NCI-H187 (cell line): ENCODE measurements around the gene GCSAML.
"Not testable (repeated sequence)": the region's sequence is repeated elsewhere in the genome, so short reads cannot be mapped to it uniquely, and the experiment has no call there.

Experiments
- DNase-seq, 2 experiments: peaks; one replicate each; lab custom pipeline; 2025; lab: John Stamatoyannopoulos, UW

GCSAML gene

GRCh38 chr1:247548769-247549182 is at the start of gene GCSAML:
TSS of gene GCSAML (plus strand) at chr1:247549134. CDS start at chr1:247549192, 58 bp downstream.
- no peak for DNase-seq

- DNase-seq, result no peak
These were observed 48.1 kb upstream of the GCSAML start for GRCh38 chr1:247500865-247501264.

GRCh38 chr1:247506831-247507230 is 42.1 kb upstream of the GCSAML start:
- DNase-seq, result no peak

GRCh38 chr1:247517795-247518612 is 30.9 kb upstream of the GCSAML start:
- DNase-seq, result no peak

GRCh38 chr1:247518613-247518891 is 30.4 kb upstream of the GCSAML start:
- no peak for DNase-seq

DNA sequence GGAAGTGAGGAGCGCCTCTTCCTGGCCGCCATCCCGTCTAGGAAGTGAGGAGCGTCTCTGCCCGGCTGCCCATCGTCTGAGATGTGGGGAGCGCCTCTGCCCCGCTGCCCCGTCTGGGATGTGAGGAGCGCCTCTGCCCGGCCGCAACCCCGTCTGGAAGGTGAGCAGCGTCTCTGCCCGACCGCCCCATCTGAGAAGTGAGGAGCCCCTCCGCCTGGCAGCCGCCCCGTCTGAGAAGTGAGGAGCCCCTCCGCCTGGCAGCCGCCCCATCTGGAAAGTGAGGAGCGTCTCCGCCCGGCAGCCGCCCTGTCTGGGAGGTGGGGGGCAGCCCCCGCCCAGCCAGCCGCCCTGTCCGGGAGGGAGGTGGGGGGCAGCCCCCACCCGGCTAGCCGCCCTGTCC is 27.0 kb upstream of the GCSAML start:
- not testable (repeated sequence) for DNase-seq

- no peak for DNase-seq
These were observed 20.0 kb upstream of the GCSAML start for GRCh38 chr1:247528812-247529474.

DNA sequence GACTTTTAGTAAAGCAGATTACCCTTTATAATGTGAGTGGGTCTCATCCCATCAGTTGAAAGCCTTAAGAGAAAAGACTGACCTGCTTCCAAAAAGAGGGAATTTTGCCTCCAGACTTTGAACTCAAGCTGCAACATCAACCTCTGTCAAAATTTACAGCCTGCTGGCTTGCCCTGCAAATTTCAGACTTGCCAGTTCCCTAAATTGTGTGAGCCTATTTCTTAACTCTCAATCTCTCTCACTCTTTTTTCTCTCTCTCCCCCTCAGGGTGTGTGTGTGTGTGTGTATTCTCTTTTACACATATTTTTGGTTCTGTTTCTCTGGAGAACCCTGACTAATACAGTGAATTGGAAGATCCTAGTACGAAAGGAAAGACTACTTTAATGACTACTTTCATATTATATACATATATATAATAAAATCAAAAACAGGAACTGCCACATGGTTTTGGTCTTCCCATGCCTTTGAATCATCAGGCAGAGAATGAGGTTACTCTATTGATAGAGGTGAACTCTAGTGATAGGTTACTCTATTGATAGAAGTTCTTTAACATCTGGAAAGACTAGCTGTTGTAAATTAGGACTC is 19.1 kb upstream of the GCSAML start:
- DNase-seq, result no peak

GRCh38 chr1:247530785-247531184 is 18.1 kb upstream of the GCSAML start:
- DNase-seq, result no peak

- no peak for DNase-seq
These were observed 17.0 kb upstream of the GCSAML start for GRCh38 chr1:247531937-247532336.

DNA sequence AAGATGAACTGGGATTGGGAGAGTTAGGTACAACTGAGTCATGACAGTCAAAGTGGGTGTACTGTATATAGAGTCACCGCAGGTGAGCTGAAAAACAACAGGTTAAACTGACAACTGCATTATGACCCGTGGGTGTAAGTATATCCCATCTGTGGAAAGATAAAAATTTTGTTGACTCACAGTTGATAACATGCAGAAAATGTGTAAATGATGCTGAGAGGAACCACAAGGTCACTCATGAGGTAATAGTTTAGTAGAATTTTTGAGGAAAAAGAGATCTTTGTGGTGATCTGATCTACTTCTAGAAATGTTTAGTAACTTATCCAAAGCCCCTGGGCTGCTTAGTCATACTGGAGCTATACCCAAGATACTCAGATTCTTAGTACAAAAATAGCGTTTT is 13.5 kb upstream of the GCSAML start:
- DNase-seq, result no peak

DNA sequence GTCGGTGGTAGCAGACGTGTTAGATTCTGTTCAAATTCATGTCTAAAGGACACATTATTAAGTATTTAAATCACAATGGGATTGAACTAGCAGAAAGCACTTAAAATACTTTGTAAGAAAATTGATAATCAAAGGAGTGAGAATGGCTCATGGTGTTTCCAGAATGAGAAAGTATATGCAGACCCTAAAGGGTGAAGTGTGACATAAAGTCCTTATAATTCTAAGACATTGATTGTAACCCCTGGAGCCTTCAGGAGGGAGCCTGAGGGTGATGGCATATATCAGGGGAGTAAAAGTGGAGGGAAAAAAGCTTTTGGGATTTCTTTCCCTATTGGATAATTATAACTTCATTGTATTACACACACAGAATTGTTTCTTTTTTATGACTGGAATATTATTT is 12.6 kb upstream of the GCSAML start, which contains the start of gene OR2C3:
OR2C3 (minus strand) TSS at position 101 of the 400 bp plus-strand sequence. CDS start 3,929 bp downstream, outside the sequence.
- DNase-seq, result no peak

DNA sequence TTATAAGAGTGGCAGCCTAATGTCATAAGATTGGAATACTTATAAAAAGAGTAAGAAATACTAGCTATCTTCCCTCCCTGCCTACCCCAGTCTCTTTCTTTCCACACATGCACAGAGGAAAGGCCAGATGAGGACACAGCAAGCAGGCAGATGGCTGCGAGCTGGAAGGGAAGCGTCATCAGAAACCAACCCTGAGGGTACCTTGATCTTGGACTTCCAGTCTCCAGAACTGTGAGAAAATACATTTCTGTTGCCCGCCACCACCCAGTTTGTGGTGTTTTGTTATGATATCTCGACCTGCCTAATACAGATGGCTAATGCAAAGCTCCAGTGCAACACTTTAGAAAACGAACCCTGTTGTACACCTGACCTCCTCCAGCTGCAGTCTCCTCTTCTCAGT is 10.4 kb upstream of the GCSAML start:
- no peak for DNase-seq

DNA sequence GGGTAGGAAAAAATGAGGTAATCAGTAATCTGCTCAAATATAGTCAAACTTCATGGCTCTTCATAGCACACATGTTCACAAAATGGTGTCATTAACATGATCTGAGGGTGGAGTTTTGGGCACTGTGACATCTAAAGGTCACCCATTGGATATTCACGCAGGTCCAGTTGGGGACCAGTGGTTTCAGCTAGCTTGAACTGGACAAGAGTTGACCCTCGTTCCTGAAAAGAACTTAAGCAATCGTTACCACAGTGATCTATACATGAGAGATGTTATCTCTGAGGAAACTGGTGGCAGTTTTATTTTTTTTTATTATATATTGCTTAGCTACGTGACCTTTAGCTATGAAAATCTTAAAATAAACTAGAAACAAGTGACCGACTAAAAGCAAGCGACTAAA is 9.7 kb upstream of the GCSAML start:
- no peak for DNase-seq

DNA sequence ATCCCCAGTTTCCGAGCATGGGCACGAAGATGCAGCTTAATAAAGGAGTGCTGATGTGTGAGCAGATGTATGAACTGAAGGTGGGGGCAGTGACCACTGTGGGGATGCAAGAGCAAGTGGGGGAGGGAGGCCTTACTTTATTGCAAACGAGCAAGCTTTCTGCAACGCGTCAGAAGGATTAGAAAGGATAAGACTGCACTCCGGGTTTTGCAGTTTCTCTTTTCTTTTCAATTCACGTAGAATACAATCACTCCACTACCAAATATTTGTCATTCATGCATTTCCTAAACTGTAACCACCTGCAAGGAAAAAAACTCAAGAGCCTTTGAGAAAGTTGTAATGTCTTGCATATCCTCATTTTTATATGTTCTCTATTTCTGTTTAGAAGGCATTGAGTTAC is 8.4 kb upstream of the GCSAML start:
- no peak for DNase-seq

- no peak for DNase-seq
These were observed 6.1 kb upstream of the GCSAML start for GRCh38 chr1:247542811-247543210.

DNA sequence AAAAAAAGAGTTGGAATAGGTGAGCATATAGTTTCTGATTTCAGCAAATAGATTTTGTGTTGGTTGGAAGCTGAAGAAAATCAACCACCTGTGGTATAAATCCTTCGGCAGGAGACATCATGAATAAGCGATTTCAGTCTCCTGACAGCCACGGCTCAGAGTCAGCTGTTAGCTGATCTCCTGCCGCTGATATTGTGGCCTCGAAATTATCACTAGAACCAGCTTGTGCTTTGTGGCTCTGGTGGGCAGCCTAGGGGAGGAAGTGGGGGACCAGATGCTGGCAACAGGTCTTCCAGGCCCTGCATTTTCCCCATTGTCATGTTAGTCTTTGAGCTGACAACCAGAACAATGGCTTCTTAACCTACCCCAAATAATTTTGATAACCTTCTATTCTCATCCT is 842 bp upstream of the GCSAML start:
- no peak for DNase-seq

GRCh38 chr1:247551721-247552120 is 2.8 kb downstream of the GCSAML start:
- no peak for DNase-seq

DNA sequence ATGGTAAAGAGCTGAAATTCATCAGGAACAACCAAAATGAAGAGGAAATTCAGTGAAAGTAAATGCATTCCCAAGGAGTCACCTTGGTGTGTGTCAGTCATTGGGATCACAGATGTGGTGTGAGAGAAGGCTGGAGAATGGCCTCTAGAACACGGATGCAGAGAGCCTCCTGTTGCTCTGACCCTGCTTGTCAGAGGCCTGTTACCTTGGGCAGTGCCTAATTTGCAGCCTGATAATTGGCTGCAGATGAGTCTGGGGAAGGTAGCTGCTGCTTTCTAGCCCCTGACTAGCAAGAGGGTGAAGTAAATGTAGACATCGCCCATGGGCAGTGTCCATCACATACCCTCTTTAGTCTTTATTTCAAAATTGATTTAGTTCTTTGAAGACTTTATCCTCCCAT is 3.3 kb downstream of the GCSAML start:
- no peak for DNase-seq

DNA sequence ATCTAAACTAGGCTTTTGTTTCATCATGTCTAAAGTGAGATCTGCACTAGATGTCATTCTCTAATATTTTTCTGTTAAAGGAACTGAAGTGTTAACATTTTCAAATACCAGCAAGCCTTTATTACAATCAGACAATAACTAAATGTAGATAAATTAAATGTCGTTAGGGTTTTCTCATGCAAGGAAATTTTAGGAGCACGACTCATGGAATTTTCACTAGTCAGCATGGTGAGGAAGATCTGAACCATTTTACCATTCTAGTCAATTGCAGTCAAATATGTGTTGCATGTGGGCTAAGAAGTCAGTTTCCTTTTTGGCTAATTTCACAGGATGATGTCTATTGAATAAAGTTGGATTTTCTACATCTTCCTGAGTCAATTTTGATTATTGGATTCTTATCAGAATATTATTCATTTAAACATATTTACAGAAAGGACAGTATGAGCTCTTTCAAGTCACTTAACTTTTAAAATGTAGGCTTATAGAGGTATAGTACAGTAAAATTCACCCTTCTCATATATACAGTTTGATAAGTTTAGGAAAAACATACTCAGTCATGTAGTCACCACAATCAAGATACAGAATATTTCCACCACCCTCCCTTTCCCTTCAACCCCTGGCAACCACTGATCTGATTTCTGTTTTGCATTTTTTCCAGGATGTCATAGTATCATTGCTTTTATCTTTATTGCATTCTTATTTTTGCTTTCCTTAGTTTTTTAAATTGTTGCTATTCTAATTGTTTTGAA is 9.2 kb downstream of the GCSAML start:
- DNase-seq, result no peak

GRCh38 chr1:247561711-247562110 is 12.8 kb downstream of the GCSAML start:
- DNase-seq, result no peak

- DNase-seq, result no peak
These were observed 13.3 kb downstream of the GCSAML start for GRCh38 chr1:247562198-247562597.

DNA sequence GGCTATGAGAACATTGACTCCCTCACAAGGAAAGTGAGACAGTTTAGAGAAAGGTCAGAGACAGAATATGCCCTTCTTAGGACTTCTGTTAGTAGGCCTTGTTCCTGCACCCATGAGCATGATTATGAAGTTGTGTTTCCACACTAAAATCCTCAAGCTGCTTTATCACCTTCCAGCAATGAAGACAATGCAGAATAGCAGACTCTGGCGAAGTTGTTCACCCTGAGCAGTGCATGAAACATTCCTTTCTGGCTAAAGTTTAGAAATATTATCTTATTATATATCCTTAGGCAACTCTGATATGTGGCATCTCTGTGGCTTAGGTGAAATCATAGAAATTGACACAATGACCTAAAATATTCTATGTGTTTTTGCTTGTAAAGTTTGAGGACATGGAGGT is 25.3 kb downstream of the GCSAML start:
- no peak for DNase-seq
